ENCODE data around the gene MSL2.
A peak's percentile ranks its signal among the peaks of the same experiment; 100 is the strongest.
"Not testable (repeated sequence)": the region's sequence is repeated elsewhere in the genome, so short reads cannot be mapped to it uniquely, and the experiment has no call there.

Gene MSL2

GRCh38 chr3:136141891-136142290 lies 54.2 kb downstream of the MSL2 start:
- DNase-seq, result no peak

GRCh38 chr3:136141291-136141785 lies 54.8 kb downstream of the MSL2 start:
- DNase-seq, result no peak

- no peak for DNase-seq
These were observed 59.7 kb downstream of the MSL2 start for GRCh38 chr3:136136454-136136853.

- DNase-seq, result peak; percentile 56
These were observed 60.9 kb downstream of the MSL2 start for GRCh38 chr3:136135039-136135802.

GRCh38 chr3:136134091-136134490 lies 62.0 kb downstream of the MSL2 start:
- no peak for DNase-seq

GRCh38 chr3:136131647-136132046 lies 64.5 kb downstream of the MSL2 start:
- not testable (repeated sequence) for DNase-seq

- DNase-seq, result no peak
These were observed 74.1 kb downstream of the MSL2 start for GRCh38 chr3:136122006-136122405.

- DNase-seq, result no peak
These were observed 75.5 kb downstream of the MSL2 start for GRCh38 chr3:136120373-136121348.

GRCh38 chr3:136119783-136120182 lies 76.4 kb downstream of the MSL2 start:
- not testable (repeated sequence) for DNase-seq

GRCh38 chr3:136119332-136119731 lies 76.8 kb downstream of the MSL2 start:
- DNase-seq, result not testable (repeated sequence)

GRCh38 chr3:136114421-136114820 lies 81.7 kb downstream of the MSL2 start:
- no peak for DNase-seq

GRCh38 chr3:136110481-136110880 lies 85.7 kb downstream of the MSL2 start:
- DNase-seq, result no peak

- no peak for DNase-seq
These were observed 86.6 kb downstream of the MSL2 start for GRCh38 chr3:136109499-136109898.

- no peak for DNase-seq
These were observed 90.0 kb downstream of the MSL2 start for GRCh38 chr3:136106101-136106500.

GRCh38 chr3:136105044-136105443 lies 91.1 kb downstream of the MSL2 start:
- DNase-seq, result no peak

All from NCI-H2171 treated with DMSO at 0.1 percent for 48 hours (cell line).